Measurements from ENCODE around the gene PDGFD. TPM values are rescaled to one million over a fixed set of nuclear protein-coding genes. Genes with fewer than 3 reads are reported as not detected.

PDGFD gene
- polyA plus RNA-seq, 1 of the 3 experiments (the other 2 are of a cell fraction), result 4.8 TPM

DNA sequence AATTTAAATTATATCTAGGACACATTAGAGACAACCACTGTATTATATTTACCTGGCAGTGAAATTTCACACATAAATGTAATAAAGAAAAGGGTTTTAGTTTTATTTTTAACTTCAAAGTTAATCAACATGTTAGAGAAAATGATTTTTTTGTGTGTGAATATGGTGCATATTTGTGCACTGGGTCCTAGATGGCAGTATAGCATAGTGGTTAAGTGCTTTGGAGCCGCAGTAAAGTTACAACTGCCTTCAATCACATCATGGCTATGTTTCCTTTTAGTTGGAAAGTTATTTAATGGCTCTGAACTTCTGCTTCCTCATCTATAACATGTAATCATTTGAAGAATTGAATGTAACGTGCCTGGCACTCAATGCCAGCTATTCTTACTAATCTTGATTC lies 236.4 kb downstream of the PDGFD start:
- Histone ChIP-seq H3K9me3 (no peaks in the 10 kb centered on the region), H3K4me1 (ENCODE audit: control insufficient read depth in 1 of 2, insufficient read depth in 2 of 2, low read depth in 1 of 2, low read length in 1 of 2) (peaks cover 0 to 10% of the 10 kb centered on the region in 2 experiments; a peak in 3 of 4 replicates), H3K4me2 (no peak overlapping the region), H3K9me2 (no peaks in the 10 kb centered on the region), H4K20me1 (ENCODE audit: insufficient read depth) (no peaks in the 10 kb centered on the region), H3K27me3 (ENCODE audit: insufficient read depth) (no peaks in the 10 kb centered on the region), H3K36me3 (replicated peaks in 1 of 2; ENCODE audit: control insufficient read depth in 1 of 2, insufficient read depth in 2 of 2, low read length in 1 of 2) (no peaks in the 10 kb centered on the region), H3K4me3 (ENCODE audit: low read depth in 2 of 2, low read length in 1 of 2) (no peak overlapping the region), H3K9ac (no peak overlapping the region), H2AFZ (ENCODE audit: low read depth) (no peak overlapping the region), H3F3A (replicated peaks; ENCODE audit: insufficient read depth) (no peaks in the 10 kb centered on the region), H3K79me2 (ENCODE audit: insufficient read depth) (no peaks in the 10 kb centered on the region), H3K27ac (ENCODE audit: low read depth in 2 of 2, low read length in 1 of 2) (no peak overlapping the region)
- peak; percentile 11 for DNase-seq
- CTCF ChIA-PET, result interaction anchor here (0.7 kb wide), 1 partner anchor 235 kb away, joined by 3 read pairs; no protein-coding TSS in a partner anchor
- TF ChIP-seq, protein P1, sequence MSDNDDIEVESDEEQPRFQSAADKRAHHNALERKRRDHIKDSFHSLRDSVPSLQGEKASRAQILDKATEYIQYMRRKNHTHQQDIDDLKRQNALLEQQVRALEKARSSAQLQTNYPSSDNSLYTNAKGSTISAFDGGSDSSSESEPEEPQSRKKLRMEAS (IDR thresholded peaks at IDR 0.05; ENCODE audit: low read depth), result no peak
- TF ChIP-seq SMC3 (IDR thresholded peaks at IDR 0.05; ENCODE audit: low read depth, low read length), result peak; percentile 60
- TF ChIP-seq, protein P2, sequence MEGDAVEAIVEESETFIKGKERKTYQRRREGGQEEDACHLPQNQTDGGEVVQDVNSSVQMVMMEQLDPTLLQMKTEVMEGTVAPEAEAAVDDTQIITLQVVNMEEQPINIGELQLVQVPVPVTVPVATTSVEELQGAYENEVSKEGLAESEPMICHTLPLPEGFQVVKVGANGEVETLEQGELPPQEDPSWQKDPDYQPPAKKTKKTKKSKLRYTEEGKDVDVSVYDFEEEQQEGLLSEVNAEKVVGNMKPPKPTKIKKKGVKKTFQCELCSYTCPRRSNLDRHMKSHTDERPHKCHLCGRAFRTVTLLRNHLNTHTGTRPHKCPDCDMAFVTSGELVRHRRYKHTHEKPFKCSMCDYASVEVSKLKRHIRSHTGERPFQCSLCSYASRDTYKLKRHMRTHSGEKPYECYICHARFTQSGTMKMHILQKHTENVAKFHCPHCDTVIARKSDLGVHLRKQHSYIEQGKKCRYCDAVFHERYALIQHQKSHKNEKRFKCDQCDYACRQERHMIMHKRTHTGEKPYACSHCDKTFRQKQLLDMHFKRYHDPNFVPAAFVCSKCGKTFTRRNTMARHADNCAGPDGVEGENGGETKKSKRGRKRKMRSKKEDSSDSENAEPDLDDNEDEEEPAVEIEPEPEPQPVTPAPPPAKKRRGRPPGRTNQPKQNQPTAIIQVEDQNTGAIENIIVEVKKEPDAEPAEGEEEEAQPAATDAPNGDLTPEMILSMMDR (IDR thresholded peaks at IDR 0.05), result peak; percentile 60
- peak; percentile 74 for TF ChIP-seq RAD21 (IDR thresholded peaks at IDR 0.05; ENCODE audit: low read length)
- 58% methylated on average over 2 of the region's 2 CpGs for WGBS (ENCODE audit: low lambda C conversion rate)
- POLR2A ChIA-PET, result no interaction called here

DNA sequence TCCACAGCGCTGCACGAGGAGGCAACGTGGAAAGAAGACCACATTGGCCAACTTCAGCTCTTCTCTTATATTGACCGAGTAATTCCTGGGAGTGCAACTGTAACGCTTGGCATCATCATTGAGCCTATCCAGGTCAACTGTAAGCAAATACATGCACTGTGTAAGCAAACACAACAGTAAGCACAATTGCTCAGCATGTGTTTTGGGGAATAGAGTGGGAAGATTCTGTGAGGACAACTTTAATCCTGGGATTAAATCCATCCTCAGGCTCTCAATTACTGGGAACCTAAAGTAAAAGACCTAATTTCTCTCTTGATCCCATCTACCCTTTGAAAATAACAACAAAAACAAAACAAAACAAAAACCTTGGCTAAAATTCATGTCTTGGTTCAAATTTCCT lies 237.0 kb downstream of the PDGFD start:
- no peaks in the 10 kb centered on the region for H3F3A ChIP-seq (replicated peaks; ENCODE audit: insufficient read depth)
- no peaks in the 10 kb centered on the region for H3K36me3 ChIP-seq (replicated peaks in 1 of 2; ENCODE audit: control insufficient read depth in 1 of 2, insufficient read depth in 2 of 2, low read length in 1 of 2)
- no peaks in the 10 kb centered on the region for H3K27me3 ChIP-seq (ENCODE audit: insufficient read depth)
- no peak for DNase-seq
- no peak overlapping the region for H3K4me3 ChIP-seq (ENCODE audit: low read depth in 2 of 2, low read length in 1 of 2)
- H3K4me1 ChIP-seq (ENCODE audit: control insufficient read depth in 1 of 2, insufficient read depth in 2 of 2, low read depth in 1 of 2, low read length in 1 of 2), result peaks cover 0 to 10% of the 10 kb centered on the region in 2 experiments; a peak in 3 of 4 replicates
- no peak overlapping the region for H2AFZ ChIP-seq (ENCODE audit: low read depth)
- no peaks in the 10 kb centered on the region for H3K9me2 ChIP-seq
- ChIA-PET CTCF (no interaction called here), POLR2A (no interaction called here)
- no peak overlapping the region for H3K4me2 ChIP-seq
- 95% methylated on average over 5 of the region's 5 CpGs for WGBS (ENCODE audit: low lambda C conversion rate)
- H4K20me1 ChIP-seq (ENCODE audit: insufficient read depth), result no peaks in the 10 kb centered on the region
- no peak overlapping the region for H3K9ac ChIP-seq
- H3K79me2 ChIP-seq (ENCODE audit: insufficient read depth), result no peaks in the 10 kb centered on the region
- H3K9me3 ChIP-seq, result no peaks in the 10 kb centered on the region
- TF ChIP-seq RFX5 (IDR thresholded peaks at IDR 0.05; ENCODE audit: low read length) (no peak), SMC3 (IDR thresholded peaks at IDR 0.05; ENCODE audit: low read depth, low read length) (no peak), ELF1 (IDR thresholded peaks at IDR 0.05) (no peak), GATA2 (CRISPR knock-in tag; IDR thresholded peaks at IDR 0.05) (no peak), FOXJ3 (CRISPR knock-in tag; IDR thresholded peaks at IDR 0.05) (no peak), FOXM1 (IDR thresholded peaks at IDR 0.05; ENCODE audit: low read depth) (no peak), RXRA (IDR thresholded peaks at IDR 0.05; ENCODE audit: borderline replicate concordance, low read depth) (no peak)
- TF ChIP-seq, protein P3, sequence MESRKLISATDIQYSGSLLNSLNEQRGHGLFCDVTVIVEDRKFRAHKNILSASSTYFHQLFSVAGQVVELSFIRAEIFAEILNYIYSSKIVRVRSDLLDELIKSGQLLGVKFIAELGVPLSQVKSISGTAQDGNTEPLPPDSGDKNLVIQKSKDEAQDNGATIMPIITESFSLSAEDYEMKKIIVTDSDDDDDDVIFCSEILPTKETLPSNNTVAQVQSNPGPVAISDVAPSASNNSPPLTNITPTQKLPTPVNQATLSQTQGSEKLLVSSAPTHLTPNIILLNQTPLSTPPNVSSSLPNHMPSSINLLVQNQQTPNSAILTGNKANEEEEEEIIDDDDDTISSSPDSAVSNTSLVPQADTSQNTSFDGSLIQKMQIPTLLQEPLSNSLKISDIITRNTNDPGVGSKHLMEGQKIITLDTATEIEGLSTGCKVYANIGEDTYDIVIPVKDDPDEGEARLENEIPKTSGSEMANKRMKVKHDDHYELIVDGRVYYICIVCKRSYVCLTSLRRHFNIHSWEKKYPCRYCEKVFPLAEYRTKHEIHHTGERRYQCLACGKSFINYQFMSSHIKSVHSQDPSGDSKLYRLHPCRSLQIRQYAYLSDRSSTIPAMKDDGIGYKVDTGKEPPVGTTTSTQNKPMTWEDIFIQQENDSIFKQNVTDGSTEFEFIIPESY (IDR thresholded peaks at IDR 0.05; ENCODE audit: borderline replicate concordance, low read depth), result no peak
- no peak overlapping the region for H3K27ac ChIP-seq (ENCODE audit: low read depth in 2 of 2, low read length in 1 of 2)
